Activated CD8-positive, alpha-beta T cell treated with anti-CD3 and anti-CD28 coated beads, Interleukin-2, amount 10 ng/mL, durations not matched to agents 7 days and 5 days (primary cell): ENCODE data around the gene UNC93B1. TPM values are rescaled to one million over a fixed set of nuclear protein-coding genes. Genes with fewer than 3 reads are reported as not detected.

Experiments used
- ATAC-seq: fragments of 150-1000 bp; cut with Tn5 transposase; one replicate; pipeline ENCODE4 v1.10.0; 2021; ENCODE audit warnings: moderate library complexity
- CTCF ChIA-PET: fragments of 350-600 bp; sonication (Branson Sonifier 250); formaldehyde crosslinking; loops from one replicate; lab custom pipeline; 2021; ENCODE audit warnings: antibody characterized with exemption; lab: Charles Lee
- POLR2A ChIA-PET: fragments of 350-600 bp; sonication (Branson Sonifier 250); formaldehyde crosslinking; loops from one replicate; lab custom pipeline; 2021; ENCODE audit warnings: antibody characterized with exemption; lab: Charles Lee
- DNase-seq: peaks from one replicate; pipeline ENCODE4 v3.0.0-alpha.2; 2020
- H3K27ac Mint-ChIP-seq: one replicate; pipeline ENCODE4 v1.8.0; 2021; ENCODE audit warnings: mild to moderate bottlenecking, mixed read lengths
- H3K27me3 Mint-ChIP-seq: one replicate; pipeline ENCODE4 v1.8.0; 2021; ENCODE audit warnings: low read depth, mixed read lengths
- H3K36me3 Mint-ChIP-seq: one replicate; pipeline ENCODE4 v1.8.0; 2021; ENCODE audit warnings: low read depth, mixed read lengths
- H3K4me1 Mint-ChIP-seq: one replicate; pipeline ENCODE4 v1.8.0; 2021; ENCODE audit warnings: low read depth, mixed read lengths
- H3K4me3 Mint-ChIP-seq: one replicate; pipeline ENCODE4 v1.8.0; 2021; ENCODE audit warnings: mild to moderate bottlenecking, mixed read lengths
- H3K9me3 Mint-ChIP-seq: one replicate; pipeline ENCODE4 v1.8.0; 2022; ENCODE audit warnings: mixed read lengths; ENCODE audit not compliant: insufficient read depth
- total RNA-seq, 2 experiments: library from RNA; stranded (reverse); gene quantifications; one replicate each; pipeline ENCODE4 v1.2.3, GENCODE V29; 2021

Gene UNC93B1, protein sequence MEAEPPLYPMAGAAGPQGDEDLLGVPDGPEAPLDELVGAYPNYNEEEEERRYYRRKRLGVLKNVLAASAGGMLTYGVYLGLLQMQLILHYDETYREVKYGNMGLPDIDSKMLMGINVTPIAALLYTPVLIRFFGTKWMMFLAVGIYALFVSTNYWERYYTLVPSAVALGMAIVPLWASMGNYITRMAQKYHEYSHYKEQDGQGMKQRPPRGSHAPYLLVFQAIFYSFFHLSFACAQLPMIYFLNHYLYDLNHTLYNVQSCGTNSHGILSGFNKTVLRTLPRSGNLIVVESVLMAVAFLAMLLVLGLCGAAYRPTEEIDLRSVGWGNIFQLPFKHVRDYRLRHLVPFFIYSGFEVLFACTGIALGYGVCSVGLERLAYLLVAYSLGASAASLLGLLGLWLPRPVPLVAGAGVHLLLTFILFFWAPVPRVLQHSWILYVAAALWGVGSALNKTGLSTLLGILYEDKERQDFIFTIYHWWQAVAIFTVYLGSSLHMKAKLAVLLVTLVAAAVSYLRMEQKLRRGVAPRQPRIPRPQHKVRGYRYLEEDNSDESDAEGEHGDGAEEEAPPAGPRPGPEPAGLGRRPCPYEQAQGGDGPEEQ
- 10 to 100 TPM; 27.8 to 29.8 TPM for total RNA-seq

DNA sequence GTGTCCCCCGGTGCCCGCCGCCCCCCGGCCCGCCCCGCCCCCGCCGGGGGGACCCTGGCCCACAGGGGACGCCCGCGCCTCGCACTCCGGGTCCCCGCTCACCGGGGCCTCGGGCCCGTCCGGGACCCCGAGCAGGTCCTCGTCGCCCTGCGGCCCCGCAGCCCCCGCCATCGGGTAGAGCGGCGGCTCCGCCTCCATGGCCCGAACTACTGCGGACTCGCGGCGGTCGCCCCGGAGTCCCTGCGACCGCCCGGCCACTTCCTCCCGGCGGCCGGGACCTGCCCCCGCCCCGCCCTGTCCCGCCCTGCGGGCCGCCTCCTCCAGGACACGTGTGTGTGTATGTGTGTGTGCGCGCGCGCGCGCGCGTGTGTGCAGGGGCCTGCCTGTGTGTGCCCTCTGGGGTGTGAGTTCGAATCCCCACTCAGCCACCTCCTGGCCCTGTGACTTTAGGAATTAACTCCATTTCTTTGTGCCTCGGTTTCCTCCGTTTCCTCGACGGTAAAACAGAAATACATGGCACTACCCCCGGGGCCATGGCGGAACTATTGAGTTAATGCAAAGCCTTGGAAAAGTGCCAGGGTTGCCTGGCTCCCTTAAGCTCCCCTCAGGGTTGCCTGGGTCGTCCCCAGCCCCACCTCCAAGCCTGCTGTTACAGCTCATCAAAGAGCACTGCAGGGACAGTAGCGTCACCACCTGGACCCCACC lies at the start of gene UNC93B1:
UNC93B1 (minus strand) TSS at position 252 of the 705 bp plus-strand sequence; CDS start at position 198, 54 bp downstream.
- ChIA-PET CTCF (no interaction called here), POLR2A (no interaction called here)
- peak within 1 kb of the TSS; percentile 84 for H3K27ac Mint-ChIP-seq

DNA sequence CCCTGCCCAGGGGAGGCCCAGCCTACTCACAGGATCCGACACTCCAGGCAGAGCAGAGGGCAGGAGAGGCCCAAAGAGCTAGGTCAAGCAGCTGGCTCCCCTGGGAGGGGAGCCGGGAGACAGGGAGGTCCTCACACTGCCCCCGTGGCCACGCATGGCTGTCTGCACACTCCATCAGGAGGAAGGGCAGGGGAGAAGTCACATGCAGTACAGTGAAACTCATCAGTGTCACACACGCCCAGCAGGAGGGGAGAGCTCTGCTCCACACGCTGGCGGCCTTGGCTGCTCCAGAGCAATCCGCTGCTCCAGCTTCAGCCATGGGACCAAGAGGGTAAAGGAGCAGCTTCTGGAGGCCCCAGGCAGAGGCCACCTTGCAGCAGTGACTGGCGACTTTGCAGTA lies 49.2 kb upstream of the UNC93B1 start:
- Mint-ChIP-seq H3K27ac (peak overlapping the region; percentile 39), H3K9me3 (no peaks in the 10 kb centered on the region), H3K4me3 (no peak overlapping the region), H3K27me3 (no peaks in the 10 kb centered on the region), H3K4me1 (no peaks in the 10 kb centered on the region), H3K36me3 (peaks cover 32% of the 10 kb centered on the region)
- CTCF ChIA-PET, result interaction anchor here (1.5 kb wide), 1 partner anchor 46 kb away, joined by 3 read pairs; no protein-coding TSS in a partner anchor
- DNase-seq (no peak), ATAC-seq (no peak)
- POLR2A ChIA-PET, result interaction anchor here (3.1 kb wide), 1 partner anchor 12 kb away, joined by 17 read pairs; no protein-coding TSS in a partner anchor

More for the DNA sequence above, at the start of gene UNC93B1:
- H3K4me1 Mint-ChIP-seq, result peaks cover 44% of the 10 kb centered on the region
- DNase-seq (peak; percentile 92), ATAC-seq (peak; percentile 92)
- H3K4me3 Mint-ChIP-seq, result peak within 1 kb of the TSS; percentile 84
- no peaks in the 10 kb centered on the region for H3K27me3 Mint-ChIP-seq
- H3K9me3 Mint-ChIP-seq, result no peaks in the 10 kb centered on the region
- peaks cover 7% of the 10 kb centered on the region for H3K36me3 Mint-ChIP-seq

DNA sequence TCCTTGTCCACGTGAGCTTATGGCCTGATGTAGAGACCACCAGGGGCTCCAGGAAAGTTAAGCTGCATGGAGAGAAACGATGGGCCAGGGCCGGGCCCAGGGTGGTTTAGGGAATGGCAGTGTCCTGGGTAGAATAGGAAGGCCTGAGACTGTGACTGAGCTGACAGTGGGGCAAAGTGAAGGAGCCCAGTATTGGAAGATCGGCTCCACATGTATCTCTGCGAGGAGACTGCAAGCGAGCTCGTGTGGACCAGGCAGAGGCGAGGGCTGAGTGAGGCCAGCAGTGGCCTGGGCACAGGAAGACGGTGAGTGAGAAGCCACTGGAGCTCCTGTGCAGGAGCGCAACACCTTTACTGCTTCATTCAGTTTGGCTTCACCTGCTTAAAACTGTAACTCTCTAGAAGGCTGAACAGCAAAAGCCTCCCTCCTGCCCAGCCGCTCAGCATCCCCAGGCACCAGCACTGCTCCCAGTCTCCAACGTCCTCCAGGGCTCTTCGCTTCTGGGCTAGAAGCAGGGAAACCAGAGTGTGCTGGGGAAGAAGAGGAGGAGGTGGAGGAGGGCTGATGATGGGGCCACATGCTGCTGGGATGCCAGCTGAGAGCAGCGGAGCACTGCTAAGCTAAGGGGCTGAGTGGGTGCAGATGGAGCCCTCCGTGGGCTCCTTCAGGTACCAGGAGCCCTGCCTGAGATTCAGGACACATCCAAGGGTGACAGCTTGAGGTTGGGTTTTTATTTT lies 48.4 kb upstream of the UNC93B1 start:
- Mint-ChIP-seq H3K4me3 (no peak overlapping the region), H3K9me3 (no peaks in the 10 kb centered on the region), H3K27me3 (no peaks in the 10 kb centered on the region), H3K36me3 (peaks cover 32% of the 10 kb centered on the region), H3K27ac (peak overlapping the region; percentile 57), H3K4me1 (no peaks in the 10 kb centered on the region)
- no peak for ATAC-seq
- no peak for DNase-seq
- POLR2A ChIA-PET, result interaction anchor here (0.7 to 3.1 kb wide), 3 partner anchors 11 to 455 kb away, joined by 3 to 17 read pairs (median 3); no protein-coding TSS in a partner anchor
- CTCF ChIA-PET, result interaction anchor here (1.5 kb wide), 1 partner anchor 47 kb away, joined by 3 read pairs; no protein-coding TSS in a partner anchor

DNA sequence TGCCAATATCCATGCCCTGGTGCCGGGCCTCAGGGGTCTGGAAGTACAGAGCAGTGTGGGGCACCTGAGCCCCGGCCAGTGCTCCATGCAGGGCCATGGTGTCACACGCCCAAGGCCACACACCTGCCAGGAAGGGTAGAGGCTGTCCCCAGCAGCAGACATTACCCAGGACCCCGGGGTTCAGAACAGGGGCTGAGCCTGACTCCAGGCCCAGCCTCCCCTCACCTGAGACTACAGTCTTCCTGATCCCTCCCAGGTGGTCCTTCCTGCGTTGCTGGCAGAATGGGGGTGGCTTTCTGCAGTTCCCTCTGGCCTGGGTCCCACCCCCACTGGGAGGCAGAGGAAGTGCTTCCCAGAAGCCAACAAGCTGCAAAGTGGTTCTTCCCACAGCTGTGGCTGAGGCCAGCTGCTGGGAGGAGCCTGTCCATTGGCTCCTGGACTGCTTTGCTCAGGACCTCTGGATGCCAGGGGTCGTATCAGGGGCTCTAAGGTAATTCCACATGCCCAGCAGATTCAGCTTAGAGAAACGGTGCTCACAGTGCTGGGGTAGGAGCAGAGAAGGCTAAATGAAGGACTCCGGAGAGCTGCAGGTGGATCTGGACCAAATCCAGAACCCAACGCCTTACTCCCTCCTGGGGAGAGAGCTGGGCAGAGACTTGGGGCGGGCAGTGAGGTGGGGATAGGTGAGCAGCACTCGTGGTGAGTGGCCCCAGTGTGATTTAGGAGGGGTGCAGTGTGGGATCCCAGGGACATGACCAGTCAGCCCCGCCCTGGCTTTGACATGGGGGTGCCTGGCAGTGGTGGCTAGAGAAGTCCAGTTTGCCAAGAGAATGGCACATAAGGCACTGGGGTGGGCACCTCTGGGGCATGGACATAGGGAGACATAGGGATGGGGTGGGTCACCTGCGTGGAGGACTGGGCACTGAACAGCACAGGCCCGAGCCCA lies 47.6 kb upstream of the UNC93B1 start:
- Mint-ChIP-seq H3K4me3 (no peak overlapping the region), H3K27me3 (no peaks in the 10 kb centered on the region), H3K27ac (peak overlapping the region; percentile 57), H3K9me3 (no peaks in the 10 kb centered on the region), H3K4me1 (peaks cover 2% of the 10 kb centered on the region), H3K36me3 (peaks cover 34% of the 10 kb centered on the region)
- POLR2A ChIA-PET, result interaction anchor here (0.7 to 3.1 kb wide), 3 partner anchors 10 to 455 kb away, joined by 3 to 17 read pairs (median 3); no protein-coding TSS in a partner anchor
- DNase-seq (no peak), ATAC-seq (no peak)
- CTCF ChIA-PET, result interaction anchor here (1.5 kb wide), 1 partner anchor 48 kb away, joined by 3 read pairs; no protein-coding TSS in a partner anchor

DNA sequence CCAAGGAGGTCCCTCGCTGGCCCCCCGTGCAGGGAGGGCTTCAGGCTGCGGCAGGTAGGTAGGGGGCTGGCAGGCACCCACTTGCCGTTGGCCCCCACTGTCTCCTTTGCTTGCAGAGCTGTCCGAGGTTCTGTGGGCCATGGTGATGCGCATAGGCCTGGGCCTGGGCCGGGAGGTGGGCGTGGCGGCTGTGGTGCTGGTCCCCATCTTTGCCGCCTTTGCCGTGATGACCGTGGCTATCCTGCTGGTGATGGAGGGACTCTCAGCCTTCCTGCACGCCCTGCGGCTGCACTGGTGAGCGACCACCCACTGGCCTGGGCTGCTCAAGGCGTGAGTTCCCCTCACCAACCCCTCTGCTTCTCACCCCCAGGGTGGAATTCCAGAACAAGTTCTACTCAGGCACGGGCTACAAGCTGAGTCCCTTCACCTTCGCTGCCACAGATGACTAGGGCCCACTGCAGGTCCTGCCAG lies 46.5 kb upstream of the UNC93B1 start:
- DNase-seq, result no peak
- Mint-ChIP-seq H3K9me3 (no peaks in the 10 kb centered on the region), H3K27me3 (no peaks in the 10 kb centered on the region), H3K4me3 (no peak overlapping the region), H3K36me3 (peaks cover 39% of the 10 kb centered on the region), H3K27ac (no peak overlapping the region), H3K4me1 (peaks cover 2% of the 10 kb centered on the region)
- ChIA-PET POLR2A (no interaction called here), CTCF (no interaction called here)
- ATAC-seq, result no peak

DNA sequence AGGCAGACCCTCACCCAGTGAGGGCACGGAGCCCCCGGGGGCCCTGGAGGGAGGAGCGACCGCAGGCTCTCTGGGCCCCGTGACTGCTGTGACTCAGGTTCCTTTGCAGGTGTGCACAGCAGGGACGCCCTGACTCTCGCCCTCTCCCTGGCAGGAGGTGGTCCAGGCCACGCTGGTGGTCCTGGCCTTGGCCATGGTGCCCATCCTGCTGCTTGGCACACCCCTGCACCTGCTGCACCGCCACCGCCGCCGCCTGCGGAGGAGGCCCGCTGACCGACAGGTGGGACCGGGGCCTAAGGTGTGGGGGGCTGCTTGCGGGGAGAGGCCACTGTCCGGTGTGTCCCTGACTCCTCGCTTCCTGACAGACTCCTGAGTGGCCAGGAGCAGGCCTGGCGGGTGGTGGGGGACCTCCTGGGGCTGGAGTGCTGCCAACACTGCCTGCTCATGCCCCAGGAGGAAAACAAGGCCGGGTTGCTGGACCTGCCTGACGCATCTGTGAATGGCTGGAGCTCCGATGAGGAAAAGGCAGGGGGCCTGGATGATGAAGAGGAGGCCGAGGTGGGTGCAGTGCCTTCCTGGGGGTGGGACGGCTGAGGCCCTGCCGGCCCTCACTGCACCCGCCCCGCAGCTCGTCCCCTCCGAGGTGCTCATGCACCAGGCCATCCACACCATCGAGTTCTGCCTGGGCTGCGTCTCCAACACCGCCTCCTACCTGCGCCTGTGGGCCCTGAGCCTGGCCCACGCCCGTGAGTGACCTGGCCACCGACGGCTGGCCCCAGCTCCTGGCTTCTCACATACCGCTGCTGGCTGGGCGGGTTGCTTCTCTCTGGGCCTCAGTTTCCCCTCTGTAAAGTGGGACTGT lies 45.8 kb upstream of the UNC93B1 start:
- ATAC-seq (no peak), DNase-seq (no peak)
- Mint-ChIP-seq H3K27me3 (no peaks in the 10 kb centered on the region), H3K36me3 (peaks cover 44% of the 10 kb centered on the region), H3K4me3 (no peak overlapping the region), H3K27ac (no peak overlapping the region), H3K4me1 (peaks cover 2% of the 10 kb centered on the region), H3K9me3 (no peaks in the 10 kb centered on the region)
- ChIA-PET POLR2A (no interaction called here), CTCF (no interaction called here)

DNA sequence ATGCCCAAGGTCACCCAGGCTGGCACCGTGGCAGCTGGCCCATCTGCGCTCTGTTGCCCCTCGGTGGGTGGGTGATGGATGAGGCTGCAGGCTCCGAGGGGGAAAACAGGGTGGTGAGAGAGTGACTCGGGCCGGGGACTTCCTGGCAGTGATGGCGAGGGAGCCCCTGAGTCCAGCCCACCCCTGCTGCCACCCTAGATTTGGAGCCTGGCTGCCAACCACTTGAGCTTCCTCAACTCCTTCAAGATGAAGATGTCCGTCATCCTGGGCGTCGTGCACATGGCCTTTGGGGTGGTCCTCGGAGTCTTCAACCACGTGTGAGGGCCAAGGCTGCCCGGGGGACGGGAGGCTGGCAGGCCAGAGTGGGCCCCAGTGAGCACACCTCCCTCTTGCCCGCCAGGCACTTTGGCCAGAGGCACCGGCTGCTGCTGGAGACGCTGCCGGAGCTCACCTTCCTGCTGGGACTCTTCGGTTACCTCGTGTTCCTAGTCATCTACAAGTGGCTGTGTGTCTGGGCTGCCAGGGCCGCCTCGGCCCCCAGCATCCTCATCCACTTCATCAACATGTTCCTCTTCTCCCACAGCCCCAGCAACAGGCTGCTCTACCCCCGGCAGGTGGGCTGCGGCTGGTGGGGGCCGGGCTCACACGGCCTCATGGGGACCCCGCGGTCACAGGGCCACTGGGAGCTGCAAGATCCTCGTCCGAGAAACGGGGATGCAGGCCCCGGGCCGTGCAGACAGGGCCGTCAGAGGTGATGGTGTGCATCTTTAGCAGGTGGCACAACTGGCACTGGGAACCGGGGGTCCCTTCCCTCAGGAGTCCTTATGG lies 45.0 kb upstream of the UNC93B1 start:
- ATAC-seq, result no peak
- Mint-ChIP-seq H3K27me3 (no peaks in the 10 kb centered on the region), H3K4me3 (no peak overlapping the region), H3K9me3 (no peaks in the 10 kb centered on the region), H3K4me1 (peaks cover 2% of the 10 kb centered on the region), H3K27ac (no peak overlapping the region), H3K36me3 (peaks cover 49% of the 10 kb centered on the region)
- POLR2A ChIA-PET, result no interaction called here
- no peak for DNase-seq
- CTCF ChIA-PET, result no interaction called here

DNA sequence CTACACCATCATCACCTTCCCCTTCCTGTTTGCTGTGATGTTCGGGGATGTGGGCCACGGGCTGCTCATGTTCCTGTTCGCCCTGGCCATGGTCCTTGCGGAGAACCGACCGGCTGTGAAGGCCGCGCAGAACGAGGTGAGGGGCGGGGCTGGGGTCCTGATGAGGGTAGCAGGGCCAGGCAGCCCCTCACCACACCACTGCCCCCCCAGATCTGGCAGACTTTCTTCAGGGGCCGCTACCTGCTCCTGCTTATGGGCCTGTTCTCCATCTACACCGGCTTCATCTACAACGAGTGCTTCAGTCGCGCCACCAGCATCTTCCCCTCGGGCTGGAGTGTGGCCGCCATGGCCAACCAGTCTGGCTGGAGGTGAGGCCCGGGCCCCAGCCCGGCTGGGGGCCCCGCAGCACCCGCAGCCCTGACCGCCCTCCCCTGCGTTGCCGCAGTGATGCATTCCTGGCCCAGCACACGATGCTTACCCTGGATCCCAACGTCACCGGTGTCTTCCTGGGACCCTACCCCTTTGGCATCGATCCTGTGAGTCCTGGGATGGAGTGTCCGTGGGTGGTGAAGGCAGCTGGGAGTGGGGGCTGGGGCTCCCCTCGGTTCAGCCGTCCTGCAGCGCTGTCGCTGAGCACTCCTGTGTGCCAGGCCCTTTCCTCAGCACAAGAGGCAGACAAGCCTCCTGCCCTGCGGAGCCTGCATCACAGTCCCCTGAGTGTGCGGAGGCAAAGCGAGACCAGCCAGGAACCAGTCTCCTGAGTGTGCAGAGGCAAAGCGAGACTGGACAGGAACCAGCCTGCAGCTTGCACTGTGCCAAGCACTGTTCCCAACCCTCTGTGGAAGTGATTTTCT lies 43.8 kb upstream of the UNC93B1 start:
- no peak for ATAC-seq
- Mint-ChIP-seq H3K9me3 (no peaks in the 10 kb centered on the region), H3K4me1 (peaks cover 2% of the 10 kb centered on the region), H3K27ac (no peak overlapping the region), H3K4me3 (no peak overlapping the region), H3K27me3 (no peaks in the 10 kb centered on the region), H3K36me3 (peaks cover 41% of the 10 kb centered on the region)
- no peak for DNase-seq
- POLR2A ChIA-PET, result no interaction called here
- CTCF ChIA-PET, result no interaction called here

DNA sequence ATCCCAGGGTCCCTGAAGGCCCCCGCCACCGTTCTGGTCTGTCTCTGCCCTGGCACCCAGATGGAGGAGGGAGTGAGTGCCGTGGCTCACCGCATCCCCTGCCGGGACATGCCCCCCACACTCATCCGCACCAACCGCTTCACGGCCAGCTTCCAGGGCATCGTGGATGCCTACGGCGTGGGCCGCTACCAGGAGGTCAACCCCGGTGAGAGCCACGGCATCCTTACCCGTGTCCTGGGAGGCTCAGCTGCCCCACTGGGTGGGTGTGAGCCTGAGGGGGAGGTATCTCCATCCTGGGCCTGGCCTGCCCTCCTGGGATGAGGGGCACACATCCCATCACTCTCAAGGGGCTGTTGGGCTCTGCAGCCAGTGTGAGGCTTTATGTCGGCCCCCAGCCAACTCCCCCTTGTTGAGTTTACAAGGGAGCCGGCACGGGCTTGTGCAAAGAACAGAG lies 41.0 kb upstream of the UNC93B1 start:
- ChIA-PET POLR2A (no interaction called here), CTCF (no interaction called here)
- DNase-seq, result no peak
- H3K27ac Mint-ChIP-seq, result no peak overlapping the region
- no peaks in the 10 kb centered on the region for H3K27me3 Mint-ChIP-seq
- no peaks in the 10 kb centered on the region for H3K9me3 Mint-ChIP-seq
- ATAC-seq, result no peak
- peaks cover 12% of the 10 kb centered on the region for H3K4me1 Mint-ChIP-seq
- peaks cover 34% of the 10 kb centered on the region for H3K36me3 Mint-ChIP-seq
- H3K4me3 Mint-ChIP-seq, result no peak overlapping the region
